HEK293 (cell line): Measurements from ENCODE around the gene PPP2R5D.

Experiments
- GLIS2 ChIP-seq: fragments of 450-650 bp; formaldehyde crosslinking; IDR thresholded peaks from 2 replicates; pipeline ENCODE4 v1.5.1; 2016; ENCODE audit warnings: missing biosample characterization, missing genetic modification characterization
- SETDB1 ChIP-seq: IDR thresholded peaks from one replicate; pipeline ENCODE4 v1.6.1; 2017; ENCODE audit warnings: mild to moderate bottlenecking, low read length, moderate library complexity, mixed read lengths; ENCODE audit not compliant: insufficient read length
- ZBTB20 ChIP-seq: fragments of 450-650 bp; formaldehyde crosslinking; IDR thresholded peaks from 2 replicates; pipeline ENCODE4 v1.5.1; 2016; ENCODE audit warnings: missing biosample characterization, missing genetic modification characterization
- ZBTB48 ChIP-seq: fragments of 450-650 bp; formaldehyde crosslinking; IDR thresholded peaks from 2 replicates; pipeline ENCODE4 v1.5.1; 2016; ENCODE audit warnings: missing biosample characterization, missing genetic modification characterization
- ZEB2 ChIP-seq: fragments of 450-650 bp; formaldehyde crosslinking; IDR thresholded peaks from 2 replicates; pipeline ENCODE4 v1.5.1; 2016; ENCODE audit warnings: missing biosample characterization, missing genetic modification characterization
- ZNF121 ChIP-seq: fragments of 450-650 bp; formaldehyde crosslinking; IDR thresholded peaks from 2 replicates; pipeline ENCODE4 v1.5.1; 2016; ENCODE audit warnings: missing biosample characterization, missing genetic modification characterization
- ZNF221 ChIP-seq: fragments of 450-650 bp; formaldehyde crosslinking; IDR thresholded peaks from 2 replicates; pipeline ENCODE4 v1.5.1; 2017; ENCODE audit warnings: missing biosample characterization, missing genetic modification characterization, borderline replicate concordance
- ZNF391 ChIP-seq: fragments of 450-650 bp; formaldehyde crosslinking; IDR thresholded peaks from 2 replicates; pipeline ENCODE4 v1.5.1; 2016; ENCODE audit warnings: low read depth, missing biosample characterization, missing genetic modification characterization, borderline replicate concordance
- ZNF423 ChIP-seq: fragments of 450-650 bp; formaldehyde crosslinking; IDR thresholded peaks from 2 replicates; pipeline ENCODE4 v1.5.1; 2016; ENCODE audit warnings: missing biosample characterization, missing genetic modification characterization
- ZNF521 ChIP-seq: fragments of 450-650 bp; formaldehyde crosslinking; IDR thresholded peaks from 2 replicates; pipeline ENCODE4 v1.5.1; 2017; ENCODE audit warnings: missing biosample characterization, mild to moderate bottlenecking, missing genetic modification characterization
- ZNF560 ChIP-seq: fragments of 450-650 bp; formaldehyde crosslinking; IDR thresholded peaks from 2 replicates; pipeline ENCODE4 v1.5.1; 2017; ENCODE audit warnings: missing biosample characterization, missing genetic modification characterization, borderline replicate concordance
- ZNF561 ChIP-seq: fragments of 450-650 bp; IDR thresholded peaks from 2 replicates; pipeline ENCODE4 v1.5.1; 2018; ENCODE audit warnings: missing biosample characterization, missing genetic modification characterization, borderline replicate concordance
- ZNF600 ChIP-seq: fragments of 450-650 bp; formaldehyde crosslinking; IDR thresholded peaks from 2 replicates; pipeline ENCODE4 v1.5.1; 2016; ENCODE audit warnings: missing biosample characterization, missing genetic modification characterization
- ZNF704 ChIP-seq: fragments of 450-650 bp; formaldehyde crosslinking; IDR thresholded peaks from 2 replicates; pipeline ENCODE4 v1.5.1; 2016; ENCODE audit warnings: missing biosample characterization, missing genetic modification characterization
- ZSCAN18 ChIP-seq: fragments of 450-650 bp; formaldehyde crosslinking; IDR thresholded peaks from 2 replicates; pipeline ENCODE4 v1.5.1; 2016; ENCODE audit warnings: missing biosample characterization, missing genetic modification characterization
- ZSCAN30 ChIP-seq: fragments of 450-650 bp; IDR thresholded peaks from 2 replicates; pipeline ENCODE4 v1.5.1; 2018; ENCODE audit warnings: missing biosample characterization, mild to moderate bottlenecking, missing genetic modification characterization, moderate library complexity
- ZSCAN4 ChIP-seq: fragments of 450-650 bp; formaldehyde crosslinking; IDR thresholded peaks from 2 replicates; pipeline ENCODE4 v1.5.1; 2017; ENCODE audit warnings: missing biosample characterization, missing genetic modification characterization
- TF ChIP-seq, protein P1 (sequence below): fragments of 450-650 bp; formaldehyde crosslinking; IDR thresholded peaks from 2 replicates; pipeline ENCODE4 v1.5.1; 2016; ENCODE audit warnings: missing biosample characterization, missing genetic modification characterization
- TF ChIP-seq, protein P2 (sequence below): fragments of 450-650 bp; formaldehyde crosslinking; IDR thresholded peaks from 2 replicates; pipeline ENCODE4 v1.5.1; 2016; ENCODE audit warnings: missing biosample characterization, missing genetic modification characterization
- TF ChIP-seq, protein P3 (sequence below): fragments of 450-650 bp; formaldehyde crosslinking; IDR thresholded peaks from 2 replicates; pipeline ENCODE4 v1.5.1; 2016; ENCODE audit warnings: missing biosample characterization, missing genetic modification characterization
- TF ChIP-seq, protein P4 (sequence below): fragments of 450-650 bp; formaldehyde crosslinking; IDR thresholded peaks from 2 replicates; pipeline ENCODE4 v1.5.1; 2016; ENCODE audit warnings: missing biosample characterization, missing genetic modification characterization
- TF ChIP-seq, protein P5 (sequence below): fragments of 450-650 bp; formaldehyde crosslinking; conservative IDR thresholded peaks from 2 replicates; pipeline ENCODE4 v1.5.1; 2016; ENCODE audit warnings: low read depth, missing biosample characterization, missing genetic modification characterization

PPP2R5D gene

GRCh38 chr6:42970871-42971612 lies 13.3 kb upstream of the PPP2R5D start (continued):
- TF ChIP-seq, protein P1, sequence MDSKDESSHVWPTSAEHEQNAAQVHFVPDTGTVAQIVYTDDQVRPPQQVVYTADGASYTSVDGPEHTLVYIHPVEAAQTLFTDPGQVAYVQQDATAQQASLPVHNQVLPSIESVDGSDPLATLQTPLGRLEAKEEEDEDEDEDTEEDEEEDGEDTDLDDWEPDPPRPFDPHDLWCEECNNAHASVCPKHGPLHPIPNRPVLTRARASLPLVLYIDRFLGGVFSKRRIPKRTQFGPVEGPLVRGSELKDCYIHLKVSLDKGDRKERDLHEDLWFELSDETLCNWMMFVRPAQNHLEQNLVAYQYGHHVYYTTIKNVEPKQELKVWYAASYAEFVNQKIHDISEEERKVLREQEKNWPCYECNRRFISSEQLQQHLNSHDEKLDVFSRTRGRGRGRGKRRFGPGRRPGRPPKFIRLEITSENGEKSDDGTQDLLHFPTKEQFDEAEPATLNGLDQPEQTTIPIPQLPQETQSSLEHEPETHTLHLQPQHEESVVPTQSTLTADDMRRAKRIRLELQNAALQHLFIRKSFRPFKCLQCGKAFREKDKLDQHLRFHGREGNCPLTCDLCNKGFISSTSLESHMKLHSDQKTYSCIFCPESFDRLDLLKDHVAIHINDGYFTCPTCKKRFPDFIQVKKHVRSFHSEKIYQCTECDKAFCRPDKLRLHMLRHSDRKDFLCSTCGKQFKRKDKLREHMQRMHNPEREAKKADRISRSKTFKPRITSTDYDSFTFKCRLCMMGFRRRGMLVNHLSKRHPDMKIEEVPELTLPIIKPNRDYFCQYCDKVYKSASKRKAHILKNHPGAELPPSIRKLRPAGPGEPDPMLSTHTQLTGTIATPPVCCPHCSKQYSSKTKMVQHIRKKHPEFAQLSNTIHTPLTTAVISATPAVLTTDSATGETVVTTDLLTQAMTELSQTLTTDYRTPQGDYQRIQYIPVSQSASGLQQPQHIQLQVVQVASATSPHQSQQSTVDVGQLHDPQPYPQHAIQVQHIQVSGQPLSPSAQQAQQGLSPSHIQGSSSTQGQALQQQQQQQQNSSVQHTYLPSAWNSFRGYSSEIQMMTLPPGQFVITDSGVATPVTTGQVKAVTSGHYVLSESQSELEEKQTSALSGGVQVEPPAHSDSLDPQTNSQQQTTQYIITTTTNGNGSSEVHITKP: peak; percentile 95
- TF ChIP-seq GLIS2 (no peak), ZEB2 (tag by site-specific recombination) (0 out of 2 replicates have a peak, but pooled peaks have one; percentile 34), ZNF561 (tag by site-specific recombination) (no peak), ZNF560 (tag by site-specific recombination) (no peak), ZNF600 (tag by site-specific recombination) (peak; percentile 56; the same call in 1 of the 2 replicates), ZSCAN18 (tag by site-specific recombination) (no peak), ZNF221 (no peak), ZNF121 (tag by site-specific recombination) (no peak), ZSCAN4 (tag by site-specific recombination) (no peak), ZNF391 (no peak), ZNF704 (tag by site-specific recombination) (no peak), ZBTB48 (tag by site-specific recombination) (no peak), ZBTB20 (no peak), ZNF521 (tag by site-specific recombination) (no peak), ZSCAN30 (tag by site-specific recombination) (no peak), SETDB1 (no peak), ZNF423 (tag by site-specific recombination) (no peak)
- TF ChIP-seq, protein P2, sequence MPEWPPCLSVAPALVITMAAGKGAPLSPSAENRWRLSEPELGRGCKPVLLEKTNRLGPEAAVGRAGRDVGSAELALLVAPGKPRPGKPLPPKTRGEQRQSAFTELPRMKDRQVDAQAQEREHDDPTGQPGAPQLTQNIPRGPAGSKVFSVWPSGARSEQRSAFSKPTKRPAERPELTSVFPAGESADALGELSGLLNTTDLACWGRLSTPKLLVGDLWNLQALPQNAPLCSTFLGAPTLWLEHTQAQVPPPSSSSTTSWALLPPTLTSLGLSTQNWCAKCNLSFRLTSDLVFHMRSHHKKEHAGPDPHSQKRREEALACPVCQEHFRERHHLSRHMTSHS: no peak
- TF ChIP-seq, protein P3, sequence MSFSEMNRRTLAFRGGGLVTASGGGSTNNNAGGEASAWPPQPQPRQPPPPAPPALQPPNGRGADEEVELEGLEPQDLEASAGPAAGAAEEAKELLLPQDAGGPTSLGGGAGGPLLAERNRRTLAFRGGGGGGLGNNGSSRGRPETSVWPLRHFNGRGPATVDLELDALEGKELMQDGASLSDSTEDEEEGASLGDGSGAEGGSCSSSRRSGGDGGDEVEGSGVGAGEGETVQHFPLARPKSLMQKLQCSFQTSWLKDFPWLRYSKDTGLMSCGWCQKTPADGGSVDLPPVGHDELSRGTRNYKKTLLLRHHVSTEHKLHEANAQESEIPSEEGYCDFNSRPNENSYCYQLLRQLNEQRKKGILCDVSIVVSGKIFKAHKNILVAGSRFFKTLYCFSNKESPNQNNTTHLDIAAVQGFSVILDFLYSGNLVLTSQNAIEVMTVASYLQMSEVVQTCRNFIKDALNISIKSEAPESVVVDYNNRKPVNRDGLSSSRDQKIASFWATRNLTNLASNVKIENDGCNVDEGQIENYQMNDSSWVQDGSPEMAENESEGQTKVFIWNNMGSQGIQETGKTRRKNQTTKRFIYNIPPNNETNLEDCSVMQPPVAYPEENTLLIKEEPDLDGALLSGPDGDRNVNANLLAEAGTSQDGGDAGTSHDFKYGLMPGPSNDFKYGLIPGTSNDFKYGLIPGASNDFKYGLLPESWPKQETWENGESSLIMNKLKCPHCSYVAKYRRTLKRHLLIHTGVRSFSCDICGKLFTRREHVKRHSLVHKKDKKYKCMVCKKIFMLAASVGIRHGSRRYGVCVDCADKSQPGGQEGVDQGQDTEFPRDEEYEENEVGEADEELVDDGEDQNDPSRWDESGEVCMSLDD (tag by site-specific recombination): no peak
- TF ChIP-seq, protein P4, sequence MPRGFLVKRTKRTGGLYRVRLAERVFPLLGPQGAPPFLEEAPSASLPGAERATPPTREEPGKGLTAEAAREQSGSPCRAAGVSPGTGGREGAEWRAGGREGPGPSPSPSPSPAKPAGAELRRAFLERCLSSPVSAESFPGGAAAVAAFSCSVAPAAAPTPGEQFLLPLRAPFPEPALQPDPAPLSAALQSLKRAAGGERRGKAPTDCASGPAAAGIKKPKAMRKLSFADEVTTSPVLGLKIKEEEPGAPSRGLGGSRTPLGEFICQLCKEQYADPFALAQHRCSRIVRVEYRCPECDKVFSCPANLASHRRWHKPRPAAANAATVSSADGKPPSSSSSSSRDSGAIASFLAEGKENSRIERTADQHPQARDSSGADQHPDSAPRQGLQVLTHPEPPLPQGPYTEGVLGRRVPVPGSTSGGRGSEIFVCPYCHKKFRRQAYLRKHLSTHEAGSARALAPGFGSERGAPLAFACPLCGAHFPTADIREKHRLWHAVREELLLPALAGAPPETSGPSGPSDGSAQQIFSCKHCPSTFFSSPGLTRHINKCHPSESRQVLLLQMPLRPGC: peak; percentile 84
- TF ChIP-seq, protein P5, sequence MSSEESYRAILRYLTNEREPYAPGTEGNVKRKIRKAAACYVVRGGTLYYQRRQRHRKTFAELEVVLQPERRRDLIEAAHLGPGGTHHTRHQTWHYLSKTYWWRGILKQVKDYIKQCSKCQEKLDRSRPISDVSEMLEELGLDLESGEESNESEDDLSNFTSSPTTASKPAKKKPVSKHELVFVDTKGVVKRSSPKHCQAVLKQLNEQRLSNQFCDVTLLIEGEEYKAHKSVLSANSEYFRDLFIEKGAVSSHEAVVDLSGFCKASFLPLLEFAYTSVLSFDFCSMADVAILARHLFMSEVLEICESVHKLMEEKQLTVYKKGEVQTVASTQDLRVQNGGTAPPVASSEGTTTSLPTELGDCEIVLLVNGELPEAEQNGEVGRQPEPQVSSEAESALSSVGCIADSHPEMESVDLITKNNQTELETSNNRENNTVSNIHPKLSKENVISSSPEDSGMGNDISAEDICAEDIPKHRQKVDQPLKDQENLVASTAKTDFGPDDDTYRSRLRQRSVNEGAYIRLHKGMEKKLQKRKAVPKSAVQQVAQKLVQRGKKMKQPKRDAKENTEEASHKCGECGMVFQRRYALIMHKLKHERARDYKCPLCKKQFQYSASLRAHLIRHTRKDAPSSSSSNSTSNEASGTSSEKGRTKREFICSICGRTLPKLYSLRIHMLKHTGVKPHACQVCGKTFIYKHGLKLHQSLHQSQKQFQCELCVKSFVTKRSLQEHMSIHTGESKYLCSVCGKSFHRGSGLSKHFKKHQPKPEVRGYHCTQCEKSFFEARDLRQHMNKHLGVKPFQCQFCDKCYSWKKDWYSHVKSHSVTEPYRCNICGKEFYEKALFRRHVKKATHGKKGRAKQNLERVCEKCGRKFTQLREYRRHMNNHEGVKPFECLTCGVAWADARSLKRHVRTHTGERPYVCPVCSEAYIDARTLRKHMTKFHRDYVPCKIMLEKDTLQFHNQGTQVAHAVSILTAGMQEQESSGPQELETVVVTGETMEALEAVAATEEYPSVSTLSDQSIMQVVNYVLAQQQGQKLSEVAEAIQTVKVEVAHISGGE (tag by site-specific recombination): no peak
